Stimulated activated CD8-positive, alpha-beta memory T cell treated with anti-CD3 and anti-CD28 coated beads, Interleukin-7, amount 100 ng/mL, for 1 hour (primary cell): ENCODE data around the gene SLC10A6.
"Not testable (repeated sequence)": the region's sequence is repeated elsewhere in the genome, so short reads cannot be mapped to it uniquely, and the experiment has no call there.

ENCODE experiments used
- DNase-seq, 2 donors: peaks; one replicate each; pipeline ENCODE4 v3.0.0-alpha.2; 2020; ENCODE audit warnings: low read depth in 2 of 2

The SLC10A6 gene

GRCh38 chr4:86848732-86849619 lies at the start of gene SLC10A6:
SLC10A6 (minus strand) TSS chr4:86849384; CDS start chr4:86849115, 269 bp downstream.
- DNase-seq = no peak

GRCh38 chr4:86898562-86898961 lies 49.4 kb upstream of the SLC10A6 start:
- DNase-seq = no peak

DNA sequence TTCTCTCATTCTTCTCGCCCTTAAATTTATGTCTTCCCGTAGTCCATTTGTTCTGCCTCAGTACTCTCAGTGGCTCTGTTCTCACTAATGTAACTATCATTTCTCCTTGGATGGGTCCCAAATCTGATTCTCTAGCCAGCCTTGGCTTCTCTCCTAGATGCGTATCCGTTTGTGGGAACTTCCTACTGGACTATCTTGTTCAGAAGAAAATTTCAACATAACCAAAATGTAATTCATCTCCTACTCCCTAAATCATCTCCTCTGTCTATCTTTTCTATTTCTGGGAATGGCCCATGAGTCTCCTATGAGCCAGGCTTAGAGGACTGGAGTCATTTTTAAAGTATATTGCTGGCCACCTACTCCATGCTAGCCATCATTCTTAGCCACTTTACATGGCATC lies 47.4 kb upstream of the SLC10A6 start:
- DNase-seq = no peak

GRCh38 chr4:86895692-86896488 lies 46.7 kb upstream of the SLC10A6 start:
- no peak for DNase-seq

- no peak for DNase-seq
These were observed 45.3 kb upstream of the SLC10A6 start for GRCh38 chr4:86894455-86894854.

GRCh38 chr4:86893136-86893535 lies 44.0 kb upstream of the SLC10A6 start:
- no peak for DNase-seq

GRCh38 chr4:86892636-86892960 lies 43.4 kb upstream of the SLC10A6 start:
- DNase-seq = no peak

DNA sequence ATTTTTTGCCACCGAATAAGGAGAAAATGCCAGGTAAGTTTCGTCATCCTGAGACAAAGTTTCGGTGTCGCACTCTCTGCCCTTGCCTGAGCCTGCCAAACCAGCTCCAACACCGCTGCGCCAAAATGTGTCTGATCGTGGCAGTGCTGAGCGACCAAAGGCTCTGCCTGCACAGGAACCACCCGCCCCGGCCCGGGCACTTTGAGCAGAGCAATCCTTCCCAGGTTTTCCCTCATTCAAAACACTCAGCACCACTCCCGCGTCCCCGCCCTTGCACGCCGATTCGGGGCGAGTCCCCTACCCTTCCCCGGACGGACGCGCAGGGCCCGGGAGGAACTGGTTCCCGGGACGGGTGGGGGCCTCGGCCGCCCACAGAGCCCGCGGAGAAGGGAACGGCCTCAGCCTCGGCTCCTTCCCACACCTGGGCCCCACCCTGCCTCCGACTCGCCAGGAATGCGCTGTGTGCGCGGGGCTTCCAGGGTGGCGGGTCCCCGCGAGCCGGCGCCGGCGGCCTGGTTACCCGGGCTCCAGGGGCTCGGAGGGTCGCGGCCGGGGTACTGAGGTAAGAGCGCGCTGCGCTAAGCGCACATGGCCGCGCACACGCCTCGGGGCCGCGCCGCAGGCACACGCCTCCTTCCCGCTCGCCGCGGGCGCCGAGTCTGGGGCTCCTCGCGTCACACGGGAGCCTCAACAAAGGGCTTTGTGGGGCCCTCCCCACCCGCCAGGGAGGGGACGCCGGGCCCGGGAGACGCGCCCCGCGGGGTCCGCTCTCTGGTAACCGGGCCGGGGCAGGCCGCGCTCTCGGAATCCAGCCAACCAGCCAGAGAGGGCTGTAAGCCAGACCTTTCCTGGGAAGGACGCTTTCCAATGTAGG lies 42.8 kb upstream of the SLC10A6 start, which contains the start of gene C4orf36:
C4orf36 (minus strand) TSS at position 661 of the 874 bp plus-strand sequence. CDS start 902 bp downstream, outside the sequence.
- no peak for DNase-seq

DNA sequence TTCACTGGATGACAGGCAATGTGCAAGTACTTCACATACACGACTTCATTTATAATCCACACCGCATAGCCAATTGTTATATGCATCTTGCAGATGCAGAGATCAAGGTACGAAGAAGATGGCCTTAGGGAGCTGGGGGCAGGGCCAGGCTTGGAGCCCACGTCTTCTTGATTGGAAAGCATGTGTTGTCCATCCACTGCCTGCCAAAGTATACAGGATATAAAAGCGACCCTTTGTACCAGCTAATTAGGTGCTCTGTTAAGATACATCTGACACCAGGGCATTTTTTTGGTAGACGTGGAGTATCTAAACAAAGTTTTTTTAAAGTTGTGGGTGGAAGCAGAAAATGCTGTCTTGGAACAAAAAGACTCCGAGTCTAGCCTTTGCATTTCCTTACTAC lies 41.6 kb upstream of the SLC10A6 start:
- DNase-seq = no peak

GRCh38 chr4:86879641-86880040 lies 30.5 kb upstream of the SLC10A6 start:
- DNase-seq = no peak

DNA sequence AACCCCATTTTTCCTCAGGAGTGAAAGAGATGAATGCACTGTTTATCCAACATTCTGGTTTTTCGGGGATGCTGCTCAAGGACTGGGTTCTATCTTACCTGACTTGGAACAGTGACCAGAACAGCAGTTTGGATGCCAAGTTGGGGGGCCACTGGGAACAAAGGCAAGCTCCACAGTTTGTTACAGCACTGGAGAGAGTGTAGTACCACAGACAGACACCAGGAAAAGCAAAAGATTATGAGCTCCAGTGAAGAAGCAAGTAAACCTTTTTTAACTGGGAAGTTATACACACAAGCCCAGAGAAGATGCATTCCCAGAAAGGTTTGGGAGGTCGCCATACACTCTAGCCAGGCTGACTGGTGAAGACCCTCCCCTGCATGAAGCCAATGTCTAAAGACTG lies 29.5 kb upstream of the SLC10A6 start:
- no peak for DNase-seq

DNA sequence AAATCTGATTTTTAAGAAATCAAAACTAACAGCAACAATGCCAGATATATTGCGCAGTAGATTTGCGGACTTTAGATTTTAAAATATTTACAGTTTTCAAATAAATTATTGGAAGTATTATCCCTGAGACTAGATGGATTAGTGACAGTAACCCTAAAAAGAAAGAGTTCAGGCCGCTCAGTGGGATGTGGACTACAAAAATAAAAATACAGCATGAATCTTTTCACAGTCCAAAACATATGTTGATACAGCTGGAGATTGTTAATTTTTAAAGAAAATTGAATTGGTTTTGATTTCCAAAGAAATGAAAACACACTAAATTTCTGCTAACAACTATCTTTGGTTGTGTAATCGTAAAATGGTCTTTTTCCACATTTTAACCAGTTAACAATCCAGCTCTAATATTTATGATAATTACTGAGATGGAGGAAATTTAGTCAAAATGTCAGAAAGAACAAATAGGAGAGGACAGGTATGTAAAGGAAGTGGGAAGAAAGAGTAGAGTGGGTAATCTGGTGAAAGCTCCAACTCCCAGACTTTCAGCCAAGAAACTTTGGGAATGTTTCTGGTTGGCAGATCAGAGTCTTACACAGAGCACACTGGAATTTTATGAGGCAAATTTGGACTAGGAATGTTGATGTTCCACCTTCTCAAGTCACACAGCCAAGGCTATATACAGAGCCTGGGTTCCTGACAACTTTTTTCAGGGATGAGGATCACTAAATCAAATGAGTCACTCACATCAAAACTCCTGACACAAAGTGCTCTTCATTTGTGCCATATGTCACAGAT lies 27.9 kb upstream of the SLC10A6 start:
- DNase-seq = no peak

GRCh38 chr4:86875436-86875835 lies 26.3 kb upstream of the SLC10A6 start:
- not testable (repeated sequence) for DNase-seq

DNA sequence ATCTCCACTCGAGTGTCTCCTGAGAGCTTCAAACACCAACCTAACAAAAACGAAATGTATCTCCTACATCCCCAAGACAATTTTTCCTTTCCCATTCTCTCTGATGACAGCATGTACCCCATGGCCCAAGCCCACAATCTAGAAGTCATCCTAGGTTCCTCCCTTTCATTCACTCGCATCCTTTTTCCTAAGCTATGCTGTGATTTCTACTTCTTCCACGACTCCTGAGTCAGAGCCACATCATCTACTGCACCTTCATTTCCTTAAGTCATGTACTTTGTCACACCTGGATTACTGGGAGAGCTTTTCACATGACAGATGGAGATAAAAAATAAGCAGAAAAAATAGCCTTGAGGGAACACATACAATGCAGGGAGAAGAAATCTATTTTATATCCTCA lies 23.0 kb upstream of the SLC10A6 start:
- no peak for DNase-seq

DNA sequence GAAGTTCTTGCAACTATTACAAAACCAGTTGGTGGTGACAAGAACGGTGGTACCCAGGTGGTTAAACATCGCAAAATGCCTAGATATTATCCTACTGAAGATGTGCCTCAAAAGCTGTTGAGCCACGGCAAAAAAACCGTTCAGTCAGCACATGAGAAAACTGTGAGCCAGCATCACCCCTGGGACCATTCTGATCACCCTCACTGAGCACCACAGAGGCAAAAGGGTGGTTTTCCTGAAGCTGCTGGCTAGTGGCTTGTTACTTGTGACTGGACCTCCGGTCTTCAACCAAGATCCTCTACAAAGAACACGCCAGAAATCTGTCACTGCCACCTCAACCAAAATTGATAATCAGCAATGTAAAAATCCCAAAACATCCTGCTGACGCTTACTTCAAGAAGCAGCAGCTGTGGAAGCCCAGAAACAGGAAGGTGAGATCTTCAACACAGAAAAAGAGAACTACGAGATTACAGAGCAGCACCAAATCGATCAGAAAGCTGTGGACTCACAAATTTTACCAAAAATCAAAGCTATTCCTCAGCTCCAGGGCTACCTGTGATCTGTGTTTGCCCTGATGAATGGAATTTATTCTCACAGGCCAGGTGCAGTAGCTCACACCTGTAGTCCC lies 21.4 kb upstream of the SLC10A6 start:
- DNase-seq = no peak

DNA sequence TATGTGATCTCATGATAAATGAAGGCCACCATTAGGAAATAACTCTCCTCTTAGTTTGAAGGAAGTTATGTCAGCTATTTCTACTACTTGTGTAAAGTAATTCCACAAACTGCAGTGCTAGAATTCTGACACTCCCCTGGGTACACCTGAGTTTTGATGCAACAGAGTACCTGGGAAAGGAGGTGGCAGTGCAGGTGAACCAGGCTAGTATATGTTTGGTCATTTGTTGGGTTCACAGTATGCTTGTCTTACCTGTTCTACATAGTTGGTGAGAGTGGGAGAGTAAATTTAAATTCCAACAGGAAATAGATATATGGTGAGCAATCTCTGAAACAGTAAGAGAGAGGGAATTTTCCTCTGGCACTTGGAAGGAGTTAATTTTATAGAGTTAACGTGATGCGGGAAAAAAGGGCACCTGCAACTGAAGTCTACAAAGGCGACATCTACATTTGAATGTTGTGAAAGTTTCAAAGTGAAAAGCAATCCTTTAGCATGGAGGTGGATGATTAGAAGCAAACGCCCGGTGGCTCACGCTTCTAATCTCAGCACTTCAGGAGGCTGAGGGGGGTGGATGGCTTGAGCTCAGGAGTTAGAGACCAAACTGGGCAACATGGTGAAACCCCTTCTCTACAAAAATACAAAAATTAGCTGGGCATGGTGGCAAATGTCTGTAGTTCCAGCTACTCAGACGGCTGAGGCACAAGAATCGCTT lies 8.3 kb upstream of the SLC10A6 start:
- DNase-seq = no peak

DNA sequence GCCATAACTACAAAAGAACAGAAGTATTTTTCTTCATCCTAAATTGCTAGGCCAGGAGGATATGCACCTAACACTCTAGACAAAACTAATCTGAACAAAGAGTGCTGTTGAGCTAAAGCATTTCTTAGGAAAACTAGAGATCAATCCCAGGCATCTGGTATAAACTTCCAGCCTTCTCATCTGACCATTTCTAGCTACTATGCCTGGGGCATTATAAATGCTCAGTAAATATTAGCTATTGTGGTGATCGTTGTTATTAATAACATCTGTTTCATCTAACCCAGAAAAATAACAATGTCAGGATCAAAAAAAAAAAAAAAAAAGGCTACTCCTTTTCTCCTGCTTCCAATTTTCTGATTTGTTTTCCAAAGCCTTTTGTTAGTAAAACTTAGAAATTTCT lies 7.7 kb upstream of the SLC10A6 start:
- DNase-seq = no peak

- no peak for DNase-seq
These were observed 6.4 kb upstream of the SLC10A6 start for GRCh38 chr4:86855572-86855971.

DNA sequence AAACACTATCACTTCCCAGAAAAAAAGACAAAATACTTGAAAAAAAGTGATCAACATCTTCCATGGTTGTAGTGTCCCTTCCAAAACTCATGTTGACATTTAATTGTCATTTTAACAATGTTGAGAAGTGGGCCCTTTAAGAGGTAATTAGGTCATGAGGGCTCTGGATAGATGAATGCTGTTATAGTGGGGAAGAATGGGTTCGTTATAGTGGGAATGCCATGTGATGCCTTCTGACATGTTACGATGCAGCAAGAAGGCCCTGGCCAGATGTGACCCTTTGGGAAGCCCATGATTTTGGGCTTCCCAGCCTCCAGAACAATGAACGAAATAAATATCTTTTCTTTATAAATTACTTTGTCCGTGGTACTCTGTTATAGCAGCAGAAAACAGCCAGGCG lies 4.0 kb upstream of the SLC10A6 start:
- no peak for DNase-seq

GRCh38 chr4:86848136-86848535 lies 1.0 kb downstream of the SLC10A6 start:
- DNase-seq = no peak
